IgD-negative memory B cell (primary cell): Measurements from ENCODE around the gene HPX. TPM values are rescaled to one million over a fixed set of nuclear protein-coding genes. Genes with fewer than 3 reads are reported as not detected.

Experiments used
- H3K27ac Mint-ChIP-seq, 3 donors: one replicate each; pipeline ENCODE4 v1.8.0; 2020 to 2022; ENCODE audit warnings: mild to moderate bottlenecking in 3 of 3, mixed read lengths in 3 of 3, moderate library complexity in 1 of 3
- H3K27me3 Mint-ChIP-seq: one replicate; pipeline ENCODE4 v1.8.0; 2021; ENCODE audit warnings: mixed read lengths
- H3K36me3 Mint-ChIP-seq: one replicate; pipeline ENCODE4 v1.8.0; 2020; ENCODE audit warnings: mild to moderate bottlenecking, mixed read lengths
- H3K4me1 Mint-ChIP-seq, 3 donors: one replicate each; pipeline ENCODE4 v1.8.0; 2020 to 2022; ENCODE audit warnings: mixed read lengths in 3 of 3, mild to moderate bottlenecking in 1 of 3
- H3K4me3 Mint-ChIP-seq, 4 donors: one replicate each; pipeline ENCODE4 v1.8.0; 2020 to 2022; ENCODE audit warnings: mild to moderate bottlenecking in 4 of 4, mixed read lengths in 4 of 4, moderate library complexity in 3 of 4
- H3K9me3 Mint-ChIP-seq, 3 donors: one replicate each; pipeline ENCODE4 v1.8.0; 2020 to 2021; ENCODE audit warnings: mixed read lengths in 3 of 3, mild to moderate bottlenecking in 1 of 3
- polyA plus RNA-seq: library from polyadenylated mRNA; unstranded; fragments of 300-500 nt; fragmentation: Illumina TruSeq; gene quantifications from one replicate; pipeline ENCODE4 v1.2.3, GENCODE V29; 2021

The HPX gene
- polyA plus RNA-seq, 1 donor from 2014 or later, result 0.46 TPM

- Mint-ChIP-seq H3K9me3 (no peaks in the 10 kb centered on the region), H3K27me3 (no peaks in the 10 kb centered on the region), H3K4me1 (peaks cover 0 to 8% (median 4%) of the 10 kb centered on the region in 3 donors), H3K27ac (no peak overlapping the region), H3K36me3 (no peaks in the 10 kb centered on the region), H3K4me3 (no peak overlapping the region)
Observed at GRCh38 chr11:6414874-6415328, 25.9 kb downstream of the HPX start.

GRCh38 chr11:6413791-6414201, 27.0 kb downstream of the HPX start:
- Mint-ChIP-seq H3K9me3 (no peaks in the 10 kb centered on the region), H3K36me3 (no peaks in the 10 kb centered on the region), H3K27me3 (no peaks in the 10 kb centered on the region), H3K27ac (no peak overlapping the region), H3K4me1 (peaks cover 0 to 4% (median 0%) of the 10 kb centered on the region in 3 donors), H3K4me3 (no peak overlapping the region)

- H3K9me3 Mint-ChIP-seq, result no peaks in the 10 kb centered on the region
- H3K4me1 Mint-ChIP-seq, result peaks cover 5 to 11% (median 6%) of the 10 kb centered on the region in 3 donors
- no peak overlapping the region for H3K27ac Mint-ChIP-seq
- H3K4me3 Mint-ChIP-seq, result no peak overlapping the region
- H3K27me3 Mint-ChIP-seq, result no peaks in the 10 kb centered on the region
- no peaks in the 10 kb centered on the region for H3K36me3 Mint-ChIP-seq
Observed at GRCh38 chr11:6411594-6412031, 29.2 kb downstream of the HPX start.

- Mint-ChIP-seq H3K9me3 (no peaks in the 10 kb centered on the region), H3K27me3 (no peaks in the 10 kb centered on the region), H3K4me1 (peaks cover 5 to 13% (median 6%) of the 10 kb centered on the region in 3 donors), H3K36me3 (no peaks in the 10 kb centered on the region), H3K27ac (no peak overlapping the region), H3K4me3 (no peak overlapping the region)
Observed at GRCh38 chr11:6410695-6411430, 29.9 kb downstream of the HPX start.

- H3K4me1 Mint-ChIP-seq, result peaks cover 15 to 31% (median 22%) of the 10 kb centered on the region in 3 donors
- no peak overlapping the region for H3K4me3 Mint-ChIP-seq
- no peaks in the 10 kb centered on the region for H3K36me3 Mint-ChIP-seq
- H3K9me3 Mint-ChIP-seq, result no peaks in the 10 kb centered on the region
- peaks cover 1% of the 10 kb centered on the region for H3K27me3 Mint-ChIP-seq
- H3K27ac Mint-ChIP-seq, result peak overlapping the region in 1 of 3 donors; percentile 7
Observed at GRCh38 chr11:6406370-6406769, 34.4 kb downstream of the HPX start.

GRCh38 chr11:6405846-6406245, 34.9 kb downstream of the HPX start:
- Mint-ChIP-seq H3K27me3 (peaks cover 1% of the 10 kb centered on the region), H3K4me3 (no peak overlapping the region)

GRCh38 chr11:6405052-6405667, 35.6 kb downstream of the HPX start:
- Mint-ChIP-seq H3K9me3 (no peaks in the 10 kb centered on the region), H3K4me1 (peaks cover 15 to 31% (median 22%) of the 10 kb centered on the region in 3 donors), H3K4me3 (peak overlapping the region in 1 of 4 donors; percentile 30), H3K36me3 (no peaks in the 10 kb centered on the region), H3K27ac (peak overlapping the region in 1 of 3 donors; percentile 46), H3K27me3 (peaks cover 1% of the 10 kb centered on the region)

More at GRCh38 chr11:6405846-6406245, 34.9 kb downstream of the HPX start:
- Mint-ChIP-seq H3K9me3 (no peaks in the 10 kb centered on the region), H3K4me1 (peaks cover 15 to 31% (median 22%) of the 10 kb centered on the region in 3 donors), H3K36me3 (no peaks in the 10 kb centered on the region), H3K27ac (no peak overlapping the region)

GRCh38 chr11:6404342-6405051, 36.3 kb downstream of the HPX start:
- Mint-ChIP-seq H3K4me1 (peaks cover 15 to 31% (median 22%) of the 10 kb centered on the region in 3 donors), H3K9me3 (no peaks in the 10 kb centered on the region), H3K27me3 (peaks cover 1% of the 10 kb centered on the region), H3K4me3 (peak overlapping the region in 3 of 4 donors; percentile 9 to 67 (median 31)), H3K27ac (peak overlapping the region in 2 of 3 donors; percentile 46 to 54), H3K36me3 (no peaks in the 10 kb centered on the region)

GRCh38 chr11:6403539-6403938, 37.2 kb downstream of the HPX start:
- Mint-ChIP-seq H3K9me3 (peaks cover 0 to 2% (median 0%) of the 10 kb centered on the region in 3 donors), H3K27ac (no peak overlapping the region), H3K27me3 (peaks cover 1% of the 10 kb centered on the region), H3K4me1 (peaks cover 15 to 31% (median 22%) of the 10 kb centered on the region in 3 donors), H3K36me3 (peaks cover 4% of the 10 kb centered on the region), H3K4me3 (no peak overlapping the region)

- Mint-ChIP-seq H3K36me3 (peaks cover 4% of the 10 kb centered on the region), H3K9me3 (peaks cover 0 to 2% (median 0%) of the 10 kb centered on the region in 3 donors), H3K4me3 (peak overlapping the region; percentile 3 to 96 (median 68)), H3K27ac (peak overlapping the region; percentile 16 to 97 (median 89)), H3K4me1 (peaks cover 19 to 28% (median 19%) of the 10 kb centered on the region in 3 donors), H3K27me3 (peaks cover 1% of the 10 kb centered on the region)
Observed at GRCh38 chr11:6402561-6402981, 38.2 kb downstream of the HPX start.

GRCh38 chr11:6402061-6402470, 38.7 kb downstream of the HPX start:
- peak overlapping the region in 1 of 3 donors; percentile 97 for H3K27ac Mint-ChIP-seq
- peak overlapping the region; percentile 3 to 96 (median 38) for H3K4me3 Mint-ChIP-seq
- H3K27me3 Mint-ChIP-seq, result peaks cover 1% of the 10 kb centered on the region
- peaks cover 0 to 2% (median 0%) of the 10 kb centered on the region in 3 donors for H3K9me3 Mint-ChIP-seq
- peaks cover 17 to 26% (median 18%) of the 10 kb centered on the region in 3 donors for H3K4me1 Mint-ChIP-seq
- H3K36me3 Mint-ChIP-seq, result peaks cover 4% of the 10 kb centered on the region

GRCh38 chr11:6401464-6401863, 39.3 kb downstream of the HPX start:
- peak overlapping the region in 1 of 4 donors; percentile 79 for H3K4me3 Mint-ChIP-seq
- peaks cover 15 to 25% (median 16%) of the 10 kb centered on the region in 3 donors for H3K4me1 Mint-ChIP-seq
- peaks cover 4% of the 10 kb centered on the region for H3K36me3 Mint-ChIP-seq
- H3K27ac Mint-ChIP-seq, result no peak overlapping the region
- H3K27me3 Mint-ChIP-seq, result peaks cover 1% of the 10 kb centered on the region
- H3K9me3 Mint-ChIP-seq, result peaks cover 0 to 2% (median 0%) of the 10 kb centered on the region in 3 donors

GRCh38 chr11:6400431-6401345, 40.1 kb downstream of the HPX start:
- H3K36me3 Mint-ChIP-seq, result peaks cover 6% of the 10 kb centered on the region
- peak overlapping the region in 2 of 4 donors; percentile 34 to 79 for H3K4me3 Mint-ChIP-seq
- H3K4me1 Mint-ChIP-seq, result peaks cover 15 to 22% (median 17%) of the 10 kb centered on the region in 3 donors
- H3K27me3 Mint-ChIP-seq, result peaks cover 1% of the 10 kb centered on the region
- H3K9me3 Mint-ChIP-seq, result peaks cover 0 to 2% (median 0%) of the 10 kb centered on the region in 3 donors
- peak overlapping the region in 1 of 3 donors; percentile 78 for H3K27ac Mint-ChIP-seq

- Mint-ChIP-seq H3K4me3 (peak overlapping the region in 1 of 4 donors; percentile 51), H3K4me1 (peaks cover 5 to 8% (median 8%) of the 10 kb centered on the region in 3 donors), H3K27me3 (peaks cover 1% of the 10 kb centered on the region), H3K27ac (no peak overlapping the region), H3K36me3 (peaks cover 6% of the 10 kb centered on the region), H3K9me3 (peaks cover 0 to 2% (median 0%) of the 10 kb centered on the region in 3 donors)
Observed at GRCh38 chr11:6397636-6398035, 43.2 kb downstream of the HPX start.
